Hematopoietic multipotent progenitor cell treated with erythropoietin and hydrocortisone succinate and interleukin-3 and kit ligand, for 15 days (in vitro differentiated cells): ENCODE measurements around the gene ADGB.
"Not testable (repeated sequence)": the region's sequence is repeated elsewhere in the genome, so short reads cannot be mapped to it uniquely, and the experiment has no call there.

Source experiments
- DNase-seq: peaks from one replicate; pipeline ENCODE4 v3.0.0-alpha.2; 2015; ENCODE audit warnings: low spot score

Gene ADGB

DNA sequence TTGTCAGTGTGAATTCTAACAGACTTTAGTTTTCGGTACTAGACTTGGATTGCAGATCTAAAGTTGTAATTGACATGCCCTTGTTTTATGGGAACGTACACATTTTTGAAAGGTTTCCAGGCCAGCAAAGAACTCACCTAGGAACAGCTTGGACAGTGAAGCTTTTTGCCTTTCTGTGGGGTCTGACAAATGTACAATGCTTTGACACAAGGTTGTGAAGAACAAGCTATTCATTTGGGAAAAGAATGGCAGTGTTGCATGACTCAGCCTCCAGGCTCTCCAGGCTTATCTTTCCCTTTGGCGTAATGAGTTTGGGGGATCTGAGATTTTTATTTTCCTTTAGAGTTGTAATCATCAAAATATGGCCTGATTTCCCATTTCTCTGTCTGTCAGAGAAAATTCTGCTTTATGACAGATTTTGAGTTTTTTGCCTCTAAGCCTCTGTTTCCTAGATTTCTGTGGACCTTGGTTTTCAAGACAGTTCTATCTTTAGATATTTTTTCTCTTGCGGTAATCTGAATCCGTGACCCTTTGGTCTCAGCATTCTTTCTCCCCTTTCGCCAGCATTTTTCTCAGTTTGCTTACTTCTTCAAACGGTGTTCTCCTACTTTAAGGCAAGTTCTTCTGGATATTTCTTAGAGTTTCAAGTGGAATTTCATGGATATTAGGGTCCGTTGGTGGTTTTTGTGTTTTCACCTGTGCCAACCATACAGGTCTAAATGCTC is 221.0 kb downstream of the ADGB start:
- no peak for DNase-seq

DNA sequence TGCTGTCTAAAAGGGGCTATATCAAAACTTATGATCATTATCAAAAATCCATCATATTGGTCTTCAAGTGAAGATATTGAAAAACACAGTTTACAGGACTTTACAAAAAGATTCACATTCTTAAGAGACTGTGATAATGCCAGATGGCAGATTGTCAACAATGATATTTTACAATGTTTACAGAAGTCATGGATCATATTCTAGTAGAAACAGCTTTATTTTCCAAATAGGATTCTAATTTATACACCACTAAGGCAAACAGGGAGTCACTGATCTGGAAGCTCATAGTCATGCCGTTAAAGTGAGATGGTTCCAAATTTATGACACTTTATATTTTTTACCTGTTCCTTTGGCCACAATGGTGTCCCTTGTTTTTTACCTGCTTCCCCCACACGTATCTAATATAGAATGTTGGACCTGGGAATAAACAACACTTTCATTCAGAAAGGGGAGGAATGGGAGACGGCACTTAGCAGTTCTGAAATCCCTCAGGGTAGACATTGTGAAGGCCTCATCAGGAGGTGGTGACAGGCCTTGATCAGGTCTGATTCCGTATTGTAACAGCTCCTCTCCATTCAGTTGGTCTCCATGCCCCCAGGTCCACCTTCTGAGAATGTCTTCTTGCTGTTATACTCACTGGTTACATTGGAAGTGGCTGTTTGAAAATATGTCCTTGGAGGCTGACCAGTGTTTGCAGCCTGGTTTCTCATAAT is 228.6 kb downstream of the ADGB start:
- no peak for DNase-seq

DNA sequence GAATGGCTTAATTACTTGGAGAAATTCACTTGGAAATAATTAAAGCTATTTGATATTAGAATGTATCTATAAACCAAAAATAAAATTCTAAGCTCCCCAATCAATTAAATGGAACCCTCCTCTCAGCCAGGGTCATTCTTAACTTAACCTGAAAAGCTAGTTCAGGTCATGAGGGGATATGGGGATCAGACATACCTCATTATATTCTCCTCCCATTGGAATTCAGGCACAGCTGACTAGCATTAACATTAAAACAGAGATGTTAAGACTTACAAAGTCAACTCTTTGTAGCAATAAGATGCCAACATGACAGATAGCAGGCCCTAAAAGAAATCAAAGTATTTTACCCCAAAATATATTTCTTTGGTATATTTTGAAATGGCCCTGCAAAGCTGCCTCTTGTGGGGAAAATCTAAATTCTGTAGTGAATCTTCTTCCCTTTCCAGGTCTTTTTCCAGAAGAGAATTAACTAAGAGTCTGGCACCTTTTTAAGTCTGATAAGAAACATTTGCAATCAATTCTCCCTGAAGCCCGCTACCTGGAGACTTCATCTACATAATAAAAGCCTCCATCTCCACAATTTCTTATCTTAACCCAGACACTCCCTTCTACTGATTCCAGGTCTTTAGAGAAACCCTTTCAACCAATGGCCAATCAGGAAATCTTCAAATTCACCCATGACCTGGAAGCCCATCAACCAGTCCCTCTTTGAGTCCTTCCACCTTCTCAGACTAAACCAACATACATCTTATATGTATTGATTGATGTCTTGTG is 231.2 kb downstream of the ADGB start:
- no peak for DNase-seq

DNA sequence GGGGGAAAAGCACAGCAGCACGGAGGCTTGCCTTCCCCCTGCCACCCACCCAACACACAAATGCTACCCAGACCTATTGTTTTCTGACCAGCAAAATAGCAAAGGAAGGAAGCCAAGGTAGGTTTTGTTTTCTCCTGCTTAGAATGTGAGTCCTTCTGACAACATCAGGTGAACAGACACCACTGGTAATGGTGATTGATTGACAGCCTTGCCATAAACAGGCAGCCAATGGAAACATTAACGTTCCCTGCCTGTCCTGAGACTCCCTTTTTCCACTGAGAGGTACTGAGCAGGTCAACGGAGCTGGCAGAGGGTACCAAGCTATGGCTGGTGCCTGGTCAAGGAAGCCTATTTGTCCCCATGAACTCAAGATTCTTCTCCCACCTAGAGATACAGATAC is 234.4 kb downstream of the ADGB start:
- DNase-seq = no peak

DNA sequence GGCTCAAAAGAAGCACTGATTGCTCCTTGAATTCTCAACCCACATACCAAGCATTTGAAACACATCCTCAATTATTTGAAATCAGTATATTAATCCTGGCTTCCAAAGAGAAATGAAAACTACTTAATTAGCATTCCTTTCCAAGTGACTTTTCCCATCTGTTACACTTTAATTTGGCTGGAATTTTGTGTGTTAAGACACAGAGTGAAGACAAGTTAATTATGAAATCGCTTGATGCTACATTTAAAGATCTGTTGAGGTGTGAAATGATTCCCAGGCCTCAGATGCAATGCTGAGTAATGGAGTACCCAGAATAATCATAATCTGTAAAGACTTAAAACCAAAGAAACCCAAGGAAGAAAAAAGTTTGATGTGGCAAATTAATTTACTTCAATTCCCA is 241.4 kb downstream of the ADGB start:
- no peak for DNase-seq

DNA sequence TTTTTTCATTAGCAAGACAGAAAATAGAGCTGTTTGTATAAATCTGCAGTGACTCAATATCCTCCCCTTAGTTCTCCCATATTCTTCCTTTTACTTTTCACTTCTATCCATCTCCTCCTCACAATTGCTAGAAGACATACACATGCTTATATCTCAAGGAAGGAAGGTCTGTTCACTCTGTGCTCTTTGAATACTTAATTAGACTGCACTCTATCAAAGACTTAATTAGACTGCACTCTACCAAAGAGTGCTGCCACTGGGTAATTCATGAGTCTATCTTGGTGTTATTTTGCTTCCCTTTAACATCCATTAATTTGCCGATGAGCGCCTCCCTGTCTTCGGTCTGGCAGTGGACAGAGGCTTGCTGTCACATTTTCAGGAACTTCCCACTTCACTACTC is 241.9 kb downstream of the ADGB start:
- DNase-seq = no peak

DNA sequence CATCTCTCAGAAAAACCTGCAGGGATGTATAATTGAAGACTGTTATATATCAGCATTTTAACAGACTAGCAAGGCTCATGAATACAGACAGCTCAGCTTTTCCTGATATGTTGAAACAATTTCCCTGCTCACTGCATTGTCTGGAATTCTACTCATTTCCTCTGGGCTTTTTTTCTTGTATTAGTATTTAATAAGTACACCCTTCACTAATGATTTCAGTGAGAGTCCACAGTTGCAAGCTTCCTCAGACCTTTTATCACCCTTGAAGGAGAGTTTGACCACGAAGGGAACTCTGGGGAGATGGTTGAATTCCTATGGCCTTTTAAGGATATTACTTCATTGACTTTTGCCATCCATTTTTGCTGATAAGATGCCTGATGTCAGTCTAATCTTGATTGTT is 248.7 kb downstream of the ADGB start:
- no peak for DNase-seq

DNA sequence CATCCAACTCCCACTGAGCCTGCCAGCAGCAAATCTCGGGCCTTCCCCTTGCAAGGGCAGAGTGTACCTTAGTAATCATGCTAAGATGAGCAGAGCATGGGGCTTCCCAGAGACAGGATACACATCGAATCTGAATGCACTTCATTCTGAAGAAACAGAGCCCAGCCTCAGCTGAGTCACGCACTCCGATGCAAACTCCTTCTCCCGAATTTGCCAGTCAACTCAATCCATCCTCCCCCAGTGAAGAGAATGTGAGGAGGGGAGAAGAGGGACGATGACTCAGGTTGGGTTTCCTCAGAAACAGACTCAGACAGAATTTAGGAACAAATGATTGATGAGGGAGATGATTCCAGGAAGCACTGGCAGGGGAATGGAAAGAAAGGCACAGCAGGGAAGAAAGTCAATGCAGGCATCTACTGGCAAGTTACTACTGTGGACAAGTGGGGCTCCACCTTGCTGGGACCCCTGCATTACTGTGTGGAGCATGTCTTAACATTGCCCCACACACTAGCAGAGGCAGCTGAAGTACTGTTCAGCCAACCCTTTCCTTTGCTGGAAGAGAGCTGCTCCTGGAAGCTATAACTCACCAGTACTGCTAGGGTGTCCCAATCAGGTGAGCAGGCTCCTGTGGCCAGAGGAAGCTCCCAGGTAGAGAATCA is 251.6 kb downstream of the ADGB start:
- no peak for DNase-seq

DNA sequence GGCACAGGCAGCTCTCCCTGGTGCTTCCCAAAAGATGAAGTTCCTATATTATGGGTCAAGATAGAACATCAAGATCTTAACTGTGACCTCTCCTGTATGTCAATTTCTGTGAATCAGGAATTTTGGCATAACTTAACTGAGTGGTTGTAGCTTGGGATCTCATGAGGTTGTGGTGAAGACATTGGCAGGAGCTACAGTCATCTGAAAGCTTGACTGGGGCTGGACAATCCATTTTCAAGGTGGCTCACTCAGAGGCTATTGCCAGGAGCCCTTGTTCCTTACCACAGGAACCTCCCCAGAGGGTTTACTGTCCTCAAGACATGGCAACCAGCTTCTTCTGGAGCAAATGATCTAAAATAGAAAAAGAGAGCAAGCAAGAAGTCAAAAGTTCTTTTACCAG is 252.2 kb downstream of the ADGB start:
- DNase-seq = no peak

DNA sequence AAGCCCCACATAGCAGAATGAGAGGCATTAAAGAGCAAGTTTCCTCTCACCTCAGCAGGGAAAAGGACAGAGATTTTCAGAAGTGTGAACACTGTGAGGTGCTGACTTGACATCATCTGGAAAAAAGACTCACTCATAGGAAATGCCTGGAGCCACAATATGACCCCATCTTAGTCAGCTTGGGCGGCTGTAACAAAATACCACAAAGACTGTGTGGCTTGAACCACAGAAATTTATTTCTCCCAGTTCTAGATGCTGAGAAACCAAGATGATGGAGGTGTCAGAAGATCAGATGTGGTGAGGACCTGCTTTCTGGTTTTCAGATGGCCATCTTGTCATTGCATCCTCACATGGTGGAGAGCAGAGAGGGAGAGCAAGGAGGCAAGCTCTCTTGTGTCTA is 253.1 kb downstream of the ADGB start:
- DNase-seq = no peak

DNA sequence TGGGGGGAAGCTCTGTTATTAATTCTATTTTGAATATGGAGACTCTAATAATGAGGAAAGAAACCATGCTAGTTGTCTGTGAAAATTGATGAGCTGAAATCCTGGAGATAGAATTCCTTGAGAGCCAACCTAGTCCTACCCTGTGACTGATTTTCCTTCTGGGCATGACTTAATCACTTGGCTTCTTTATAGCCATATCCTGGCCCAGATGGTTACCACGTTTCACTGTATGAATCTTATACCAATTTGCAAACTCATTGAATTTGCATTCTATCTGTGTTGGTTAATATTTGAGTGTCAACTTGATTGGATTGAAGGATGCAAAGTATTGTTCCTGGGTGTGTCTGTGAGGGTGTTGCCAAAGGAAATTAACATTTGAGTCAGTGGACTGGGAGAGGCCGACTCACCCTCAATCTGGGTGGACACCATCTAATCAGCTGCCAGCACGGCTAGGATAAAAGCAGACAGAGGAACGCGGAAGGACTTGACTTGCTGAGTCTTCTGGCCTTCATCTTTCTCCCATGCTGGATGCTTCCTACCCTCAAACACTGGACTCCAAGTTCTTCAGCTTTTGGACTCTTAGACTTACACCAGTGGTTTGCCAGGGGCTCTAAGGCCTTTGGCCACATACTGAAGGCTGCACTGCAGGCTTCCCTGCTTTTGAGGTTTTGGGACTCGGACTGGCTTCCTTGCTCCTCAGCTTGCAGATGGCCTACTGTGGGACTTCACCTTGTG is 255.9 kb downstream of the ADGB start:
- DNase-seq = not testable (repeated sequence)

DNA sequence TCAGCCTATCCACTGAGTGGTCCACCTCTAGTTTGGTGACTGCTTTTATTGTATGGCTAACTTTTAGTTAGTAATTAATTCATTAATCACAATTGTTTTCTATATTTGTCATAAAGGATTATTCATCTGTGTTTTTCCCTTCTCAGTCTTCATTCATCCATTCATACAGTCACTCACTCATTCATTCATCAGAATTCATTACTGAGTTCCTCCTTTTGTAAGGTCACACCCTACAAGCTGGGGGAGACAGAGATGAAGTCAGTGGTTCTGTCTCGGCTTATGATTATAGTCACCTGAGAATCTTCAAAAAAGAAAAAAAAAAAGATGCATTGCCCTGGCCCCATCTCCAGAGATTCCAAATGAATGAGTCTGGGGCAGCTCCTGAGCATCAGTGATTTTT is 257.1 kb downstream of the ADGB start:
- DNase-seq = no peak

DNA sequence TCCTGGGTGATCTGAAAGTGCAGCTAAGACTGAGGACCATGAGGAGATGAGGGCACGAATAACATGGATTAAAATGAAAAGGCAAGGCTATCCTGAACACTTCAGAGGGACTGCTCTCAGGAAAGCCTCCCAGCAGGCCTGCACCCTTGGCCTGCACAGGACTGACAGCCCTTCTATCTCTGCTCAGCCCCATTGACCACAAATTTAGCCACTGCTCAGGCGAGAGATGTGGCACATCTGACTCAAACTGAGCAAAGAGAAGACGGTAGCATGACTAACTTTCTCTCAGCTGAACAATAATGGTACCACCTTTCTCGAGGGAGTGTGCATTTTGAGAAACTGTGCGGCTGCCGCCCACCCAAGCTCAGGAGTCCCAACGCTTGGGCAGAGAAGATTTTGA is 257.5 kb downstream of the ADGB start:
- DNase-seq = no peak

DNA sequence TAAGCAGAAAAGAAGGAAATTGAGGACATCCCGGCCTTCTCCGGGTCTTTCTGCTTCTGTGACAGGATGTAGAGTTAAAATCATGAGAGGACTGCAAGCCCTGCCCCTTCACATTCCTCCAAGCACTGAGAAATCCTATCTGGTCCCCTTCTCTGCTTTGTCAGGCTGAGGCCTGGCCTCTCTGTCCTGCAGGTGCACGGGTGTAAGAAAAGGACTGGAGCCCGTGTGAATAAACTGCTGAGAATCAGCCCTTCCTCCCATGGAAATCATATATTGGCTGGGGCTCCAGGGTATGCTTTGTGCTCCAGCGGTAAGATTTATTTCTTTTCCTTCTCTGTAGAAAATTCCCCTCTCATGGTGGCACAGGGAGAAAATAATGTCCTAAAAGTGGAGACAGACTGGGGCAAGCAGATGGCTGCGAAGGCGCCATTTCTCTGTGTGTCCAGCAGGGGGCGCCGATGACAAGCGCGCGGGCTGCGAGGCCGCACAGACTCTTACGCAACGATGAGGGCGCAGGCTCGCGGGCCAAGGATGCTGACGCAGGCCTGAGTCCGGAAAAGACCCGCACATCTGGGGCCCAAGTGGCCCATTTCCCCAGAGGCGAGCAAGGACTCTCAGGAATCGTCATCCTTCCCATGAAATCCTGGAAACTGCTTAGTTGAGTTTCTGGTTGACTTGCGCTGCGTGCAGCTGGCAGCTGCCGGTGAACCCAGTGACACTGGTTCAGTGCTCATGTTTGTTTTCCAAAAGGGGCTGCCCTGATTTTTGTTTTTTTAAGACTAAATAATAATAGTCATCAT is 258.6 kb downstream of the ADGB start:
- DNase-seq = peak; percentile 73

DNA sequence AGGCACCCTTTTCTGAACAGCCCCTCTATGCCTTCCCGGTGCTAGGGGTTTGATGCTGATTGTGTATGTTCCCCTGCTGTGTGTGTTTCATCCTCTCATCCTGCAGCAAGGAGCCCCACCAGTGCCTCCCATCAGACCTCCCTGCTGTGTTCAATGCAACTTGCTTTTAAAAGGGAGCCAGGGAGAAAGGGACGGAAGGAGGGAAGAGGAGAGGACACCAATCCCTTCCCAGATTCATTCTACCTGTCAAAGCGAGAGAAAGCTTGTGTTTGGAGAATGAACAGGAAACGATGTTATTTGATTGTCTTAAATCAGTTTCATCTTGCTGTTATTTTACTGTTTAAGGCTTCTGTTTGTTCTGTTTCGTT is 259.2 kb downstream of the ADGB start:
- no peak for DNase-seq

DNA sequence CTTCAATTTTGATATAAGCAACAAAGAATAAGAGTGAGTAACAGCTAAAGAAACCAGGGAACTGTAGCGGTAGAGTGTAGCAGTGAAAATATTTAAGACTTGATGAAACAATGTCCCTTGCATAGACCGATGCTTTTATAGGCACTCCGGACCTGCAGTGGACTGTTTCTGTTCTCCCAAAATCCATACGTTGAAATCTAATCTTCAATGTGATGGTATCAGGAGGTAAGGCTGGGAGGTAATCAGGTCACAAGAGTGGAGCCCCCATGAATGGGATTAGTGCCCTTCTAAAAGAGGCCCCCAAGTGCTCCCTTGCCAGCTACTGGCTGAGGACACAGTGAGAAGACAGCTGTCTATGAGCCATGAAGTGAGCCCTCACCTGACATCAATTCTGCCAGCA is 260.4 kb downstream of the ADGB start:
- DNase-seq = no peak

DNA sequence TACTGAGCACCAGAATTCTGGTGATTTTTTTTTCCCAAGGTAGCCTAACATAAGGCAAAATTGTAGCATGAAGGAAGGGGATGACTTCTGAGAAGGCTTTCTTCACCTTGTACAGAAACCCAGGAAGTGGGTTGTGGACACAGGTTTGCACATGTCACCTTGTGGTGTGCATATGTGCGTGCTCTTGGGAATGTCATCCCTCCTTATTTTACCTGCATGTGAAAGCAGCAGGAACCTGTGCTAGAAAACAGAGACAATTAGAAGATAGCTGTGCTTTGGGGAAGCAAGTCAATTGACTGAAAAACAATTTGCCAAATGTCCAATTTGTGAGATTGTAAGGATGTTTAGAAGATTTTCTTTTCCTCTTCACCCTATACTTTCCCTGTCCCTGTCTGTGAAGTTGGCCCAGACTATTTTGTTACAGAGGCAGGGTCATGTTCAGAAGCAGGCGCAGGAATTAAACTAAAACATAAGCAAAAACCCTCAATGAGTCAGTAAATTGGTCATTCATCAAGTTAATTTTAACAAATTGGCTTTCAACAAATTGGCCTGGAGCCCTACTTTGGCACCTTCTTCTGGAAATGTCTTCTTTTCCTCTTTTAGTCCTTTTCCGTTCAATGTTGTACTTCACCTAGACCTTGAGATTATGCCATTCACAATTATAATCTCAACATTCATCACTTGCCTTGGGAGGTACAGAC is 261.2 kb downstream of the ADGB start:
- DNase-seq = no peak

DNA sequence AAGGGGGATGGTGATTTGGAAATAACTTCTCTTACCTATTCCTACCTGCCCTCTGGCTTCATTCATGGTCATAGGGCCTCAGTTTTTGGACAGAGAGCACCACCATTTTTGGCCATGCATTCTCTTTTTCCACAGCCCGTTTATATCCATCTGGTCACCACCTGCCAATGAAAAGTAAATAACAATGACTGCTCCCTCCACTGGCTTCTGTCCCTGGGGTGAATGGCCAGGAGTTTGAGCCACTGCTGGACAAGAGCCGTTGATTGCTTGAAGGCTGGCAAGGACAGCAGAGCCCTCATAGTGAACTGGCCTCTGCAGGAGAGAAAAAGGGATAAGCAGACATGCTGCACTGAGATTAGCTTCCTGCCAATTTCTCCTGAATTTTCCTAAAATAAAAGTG is 261.8 kb downstream of the ADGB start:
- no peak for DNase-seq

DNA sequence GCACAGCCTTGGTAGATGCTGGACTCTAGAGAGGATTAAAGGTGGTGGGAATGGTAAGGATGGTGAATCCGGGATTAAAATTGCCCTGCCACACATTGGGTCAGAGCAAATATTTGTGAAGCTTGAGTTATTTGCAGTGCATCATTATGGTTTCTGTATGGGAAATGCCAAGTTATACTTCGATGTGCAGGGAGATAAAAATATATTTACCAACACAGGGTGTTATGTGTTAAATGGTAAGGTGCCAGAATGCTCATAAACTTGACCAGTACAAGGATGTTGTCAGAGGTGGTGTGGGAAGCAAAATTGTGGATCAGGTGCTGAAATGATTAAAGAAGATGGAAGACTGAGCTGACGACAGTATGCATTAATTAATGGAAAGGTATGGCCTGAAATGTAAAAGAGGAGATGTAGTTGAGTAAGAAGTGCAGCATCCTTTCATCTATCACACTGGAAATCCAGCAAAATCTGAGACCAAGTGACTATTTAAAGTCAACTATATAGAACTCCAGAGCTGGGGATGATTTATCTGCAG is 262.3 kb downstream of the ADGB start:
- no peak for DNase-seq

DNA sequence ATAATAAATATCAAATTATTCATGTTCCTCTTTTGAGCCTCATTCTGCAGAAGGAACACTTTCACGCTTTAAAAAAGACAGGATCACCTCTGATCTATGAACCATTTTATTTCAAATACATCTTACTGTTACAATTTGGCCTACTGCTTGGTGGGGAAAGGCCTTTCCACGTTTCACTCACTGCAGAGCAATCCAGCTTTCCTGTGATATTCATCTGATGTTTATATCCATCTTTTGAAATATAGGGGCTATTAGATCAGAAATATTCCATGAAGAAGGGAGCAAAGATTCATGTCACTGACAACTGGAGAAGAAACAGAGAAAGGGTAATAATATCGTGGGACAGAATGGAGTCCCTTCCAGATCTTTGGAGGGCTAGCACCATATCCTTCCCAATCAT is 262.9 kb downstream of the ADGB start:
- no peak for DNase-seq
